Activated CD4-positive, alpha-beta T cell treated with anti-CD3 and anti-CD28 coated beads, Interleukin-2, amount 10 ng/mL, durations not matched to agents 24 days and 14 days (primary cell): Measurements from ENCODE around the gene RPL36AL. TPM values are rescaled to one million over a fixed set of nuclear protein-coding genes. Genes with fewer than 3 reads are reported as not detected.
"Not testable (repeated sequence)": the region's sequence is repeated elsewhere in the genome, so short reads cannot be mapped to it uniquely, and the experiment has no call there.

Source experiments
- DNase-seq: peaks from one replicate; pipeline ENCODE4 v3.0.0; 2022
- H3K27ac Mint-ChIP-seq: one replicate; pipeline ENCODE4 v1.8.0; 2022; ENCODE audit warnings: mild to moderate bottlenecking, mixed read lengths
- H3K27me3 Mint-ChIP-seq: one replicate; pipeline ENCODE4 v1.8.0; 2022; ENCODE audit warnings: mixed read lengths
- H3K36me3 Mint-ChIP-seq: one replicate; pipeline ENCODE4 v1.8.0; 2022; ENCODE audit warnings: low read depth, mild to moderate bottlenecking, mixed read lengths
- H3K4me1 Mint-ChIP-seq: one replicate; pipeline ENCODE4 v1.8.0; 2021; ENCODE audit warnings: mixed read lengths
- H3K4me3 Mint-ChIP-seq: one replicate; pipeline ENCODE4 v1.8.0; 2022; ENCODE audit warnings: mild to moderate bottlenecking, moderate library complexity, mixed read lengths
- H3K9me3 Mint-ChIP-seq: one replicate; pipeline ENCODE4 v1.8.0; 2021; ENCODE audit warnings: mixed read lengths
- intact Hi-C: fragments of 100-400 bp; cut with micrococcal nuclease; formaldehyde crosslinking; loops from one replicate; pipeline ENCODE4 v1.15.1; 2023
- total RNA-seq: library from RNA; stranded (reverse); gene quantifications from 2 replicates; pipeline ENCODE4 v1.2.3, GENCODE V29; 2022

The RPL36AL gene
- total RNA-seq, 1 donor from 2014 or later = 221 TPM

DNA sequence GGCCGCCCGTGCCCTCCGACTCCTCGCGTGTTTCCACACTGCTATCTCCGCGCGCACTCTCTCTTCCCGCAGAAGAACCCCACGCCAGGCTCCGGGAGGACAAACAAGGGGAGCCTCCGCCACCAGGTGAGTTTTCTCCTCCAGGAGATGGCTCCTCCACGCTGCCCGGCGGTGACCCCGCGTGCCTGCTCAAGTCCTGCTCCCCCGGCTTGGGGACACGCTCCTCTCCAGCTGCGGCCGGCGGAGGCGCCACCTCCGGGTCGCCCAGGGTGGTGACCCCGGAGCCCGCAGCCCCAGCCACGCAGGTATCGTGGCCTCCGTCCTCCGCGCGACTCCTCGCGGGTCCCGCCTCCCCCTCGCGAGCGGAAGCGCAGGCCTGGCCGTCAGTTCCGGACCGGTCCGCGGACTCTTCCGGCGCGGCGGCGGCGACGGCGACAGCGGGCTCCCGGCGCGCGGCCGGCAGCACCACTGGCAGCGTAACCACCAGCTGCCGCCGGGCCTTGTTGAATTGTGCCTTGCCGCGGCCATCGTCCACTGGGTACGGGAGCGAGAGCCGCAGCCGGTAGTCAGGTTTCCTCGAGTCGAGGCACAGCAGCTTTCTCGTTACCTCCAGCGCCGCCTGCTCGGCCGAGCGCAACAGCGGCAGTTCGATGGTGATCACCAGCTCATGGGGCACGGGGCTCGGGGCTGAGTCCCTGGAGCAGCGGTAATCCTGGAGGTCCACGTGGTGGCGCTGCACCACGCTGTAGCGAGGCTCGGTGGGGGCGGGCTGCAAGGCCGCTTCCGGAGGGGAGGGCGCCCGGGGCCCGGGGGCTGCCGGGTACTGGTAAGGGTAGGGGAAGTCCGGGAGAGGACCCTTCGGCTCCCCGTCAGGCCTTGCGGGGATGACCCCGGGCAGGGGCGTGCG is 13.5 kb upstream of the RPL36AL start:
- no peaks in the 10 kb centered on the region for H3K27me3 Mint-ChIP-seq
- intact Hi-C loops = loop anchor here (1.0 to 10.0 kb wide), 9 partner anchors 14 to 1191 kb away; partner anchors contain the start of genes DMAC2L, KLHDC1, KLHDC2 and L2HGDH
- H3K36me3 Mint-ChIP-seq = peaks cover 37% of the 10 kb centered on the region
- DNase-seq = peak; percentile 98
- H3K27ac Mint-ChIP-seq = peak overlapping the region; percentile 93
- H3K4me1 Mint-ChIP-seq = peaks cover 29% of the 10 kb centered on the region
- no peaks in the 10 kb centered on the region for H3K9me3 Mint-ChIP-seq
- H3K4me3 Mint-ChIP-seq = peak overlapping the region; percentile 99

- no peak for DNase-seq
- H3K9me3 Mint-ChIP-seq = no peaks in the 10 kb centered on the region
- peak overlapping the region; percentile 69 for H3K27ac Mint-ChIP-seq
- no peaks in the 10 kb centered on the region for H3K27me3 Mint-ChIP-seq
- H3K36me3 Mint-ChIP-seq = peaks cover 53% of the 10 kb centered on the region
- H3K4me3 Mint-ChIP-seq = peak overlapping the region; percentile 96
- intact Hi-C loops = loop anchor here (5.0 kb wide), 1 partner anchor 493 kb away; the partner anchor contains the start of gene VCPKMT
- peaks cover 34% of the 10 kb centered on the region for H3K4me1 Mint-ChIP-seq
These were observed 3.8 kb upstream of the RPL36AL start for GRCh38 chr14:49623941-49624839.

DNA sequence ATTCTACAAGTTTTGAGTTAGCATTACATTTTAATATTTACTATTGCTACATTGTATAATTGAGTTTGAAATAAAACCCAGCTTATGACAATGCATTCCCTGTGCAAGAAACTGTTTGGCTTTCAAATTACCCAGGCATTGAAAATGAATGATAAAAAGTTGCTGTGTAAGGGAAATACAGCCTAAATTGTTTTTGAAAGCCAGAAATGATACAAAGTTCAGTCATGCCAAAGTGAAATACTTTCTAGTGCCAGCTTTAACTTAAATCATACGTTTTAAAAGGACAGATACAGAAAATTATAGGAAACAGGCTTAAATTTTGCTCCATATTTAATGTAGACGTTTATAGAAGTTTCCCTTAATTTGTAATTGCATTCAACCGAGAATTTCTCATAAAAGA is 3.0 kb upstream of the RPL36AL start:
- peaks cover 37% of the 10 kb centered on the region for H3K4me1 Mint-ChIP-seq
- DNase-seq = no peak
- H3K4me3 Mint-ChIP-seq = peak overlapping the region; percentile 96
- peaks cover 59% of the 10 kb centered on the region for H3K36me3 Mint-ChIP-seq
- H3K27ac Mint-ChIP-seq = peak overlapping the region; percentile 37
- H3K27me3 Mint-ChIP-seq = no peaks in the 10 kb centered on the region
- H3K9me3 Mint-ChIP-seq = no peaks in the 10 kb centered on the region
- intact Hi-C loops = loop anchor here (5.0 kb wide), 1 partner anchor 494 kb away; the partner anchor contains the start of gene VCPKMT

- Mint-ChIP-seq H3K36me3 (peaks cover 65% of the 10 kb centered on the region), H3K9me3 (no peaks in the 10 kb centered on the region), H3K27me3 (no peaks in the 10 kb centered on the region), H3K4me3 (peak overlapping the region; percentile 96), H3K27ac (peak overlapping the region; percentile 96), H3K4me1 (peaks cover 40% of the 10 kb centered on the region)
- DNase-seq = no peak
- intact Hi-C loops = loop anchor here (5.0 kb wide), 1 partner anchor 495 kb away; the partner anchor contains the start of gene VCPKMT
These were observed 1.7 kb upstream of the RPL36AL start for GRCh38 chr14:49622022-49622607.

- Mint-ChIP-seq H3K36me3 (peaks cover 67% of the 10 kb centered on the region), H3K27ac (peak overlapping the region; percentile 96), H3K27me3 (no peaks in the 10 kb centered on the region), H3K9me3 (no peaks in the 10 kb centered on the region), H3K4me3 (peak overlapping the region; percentile 96), H3K4me1 (peaks cover 38% of the 10 kb centered on the region)
- intact Hi-C loops = loop anchor here (2.0 to 5.0 kb wide), 3 partner anchors 68 to 610 kb away; partner anchors contain the start of genes POLE2, SOS2 and VCPKMT
- DNase-seq = peak; percentile 75
These were observed 872 bp upstream of the RPL36AL start for GRCh38 chr14:49621114-49621881.

DNA sequence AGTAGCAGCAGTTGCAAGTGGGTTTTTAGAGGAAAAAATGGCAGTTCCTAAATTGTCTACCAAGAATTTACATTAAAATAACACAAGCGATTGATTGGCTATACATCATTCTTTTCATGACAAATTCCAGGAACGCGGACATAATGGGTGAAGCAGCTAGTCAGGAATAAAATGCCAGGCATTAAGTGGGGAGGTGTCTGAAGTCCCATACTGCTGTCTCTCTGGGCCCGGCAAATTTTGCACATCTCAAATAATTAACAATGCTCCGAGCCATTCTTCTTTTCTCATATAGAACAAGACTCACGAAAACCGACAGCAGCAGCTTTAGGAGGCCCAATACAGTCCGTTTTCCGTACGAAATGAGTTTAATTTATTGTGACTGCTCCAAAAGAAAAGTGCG is 696 bp downstream of the RPL36AL start:
- DNase-seq = no peak
- Mint-ChIP-seq H3K36me3 (peaks cover 68% of the 10 kb centered on the region), H3K9me3 (no peaks in the 10 kb centered on the region), H3K27me3 (no peaks in the 10 kb centered on the region), H3K4me3 (peak overlapping the region; percentile 96), H3K4me1 (peaks cover 34% of the 10 kb centered on the region), H3K27ac (peak overlapping the region; percentile 96)
- intact Hi-C loops = loop anchor here (1.0 to 5.0 kb wide), 7 partner anchors 15 to 611 kb away; partner anchors contain the start of genes KLHDC2, LRR1, POLE2 and RPS29

- peaks cover 67% of the 10 kb centered on the region for H3K36me3 Mint-ChIP-seq
- DNase-seq, H3K9me3 Mint-ChIP-seq, intact Hi-C loops, H3K27me3 Mint-ChIP-seq: not testable (repeated sequence)
- H3K4me3 Mint-ChIP-seq = peak overlapping the region; percentile 96
- H3K4me1 Mint-ChIP-seq = peaks cover 34% of the 10 kb centered on the region
- H3K27ac Mint-ChIP-seq = peak overlapping the region; percentile 96
These were observed 1.2 kb downstream of the RPL36AL start for GRCh38 chr14:49619273-49619672.

DNA sequence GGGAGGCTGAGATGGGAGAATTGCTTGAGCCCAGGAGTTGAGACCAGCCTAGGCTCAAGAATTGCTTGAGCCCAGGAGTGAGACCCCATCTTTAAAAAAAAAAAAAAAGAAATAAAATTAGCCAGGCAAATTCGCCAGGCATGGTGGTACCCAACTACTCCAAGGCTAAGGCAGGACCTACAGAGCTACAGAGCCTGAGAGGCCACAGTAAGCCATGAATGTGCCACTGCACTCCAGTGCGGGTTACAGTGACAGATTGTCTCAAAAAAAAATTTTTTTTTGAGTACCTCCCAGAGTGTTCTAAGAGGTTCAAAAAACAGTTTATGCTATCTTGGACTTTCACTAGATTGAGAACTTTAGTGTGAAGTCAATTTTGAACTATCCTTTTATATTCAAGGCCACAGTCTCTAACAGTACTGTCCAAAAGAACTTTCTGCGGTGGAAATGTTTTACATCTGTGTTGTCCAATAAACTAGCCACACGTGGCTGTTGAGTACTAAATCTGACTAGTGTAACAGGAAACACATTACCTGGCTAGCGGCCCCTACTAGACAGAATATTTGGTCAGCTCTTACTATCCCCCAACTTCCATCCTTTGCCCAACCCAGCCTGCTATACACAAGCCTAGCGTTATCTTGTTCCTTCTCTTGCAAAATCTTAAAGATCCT is 2.4 kb downstream of the RPL36AL start:
- peak overlapping the region; percentile 75 for H3K27ac Mint-ChIP-seq
- intact Hi-C loops = no loop called here
- no peaks in the 10 kb centered on the region for H3K9me3 Mint-ChIP-seq
- H3K36me3 Mint-ChIP-seq = peaks cover 65% of the 10 kb centered on the region
- DNase-seq = no peak
- H3K4me1 Mint-ChIP-seq = peaks cover 26% of the 10 kb centered on the region
- H3K27me3 Mint-ChIP-seq = no peaks in the 10 kb centered on the region
- H3K4me3 Mint-ChIP-seq = peak overlapping the region; percentile 13

DNA sequence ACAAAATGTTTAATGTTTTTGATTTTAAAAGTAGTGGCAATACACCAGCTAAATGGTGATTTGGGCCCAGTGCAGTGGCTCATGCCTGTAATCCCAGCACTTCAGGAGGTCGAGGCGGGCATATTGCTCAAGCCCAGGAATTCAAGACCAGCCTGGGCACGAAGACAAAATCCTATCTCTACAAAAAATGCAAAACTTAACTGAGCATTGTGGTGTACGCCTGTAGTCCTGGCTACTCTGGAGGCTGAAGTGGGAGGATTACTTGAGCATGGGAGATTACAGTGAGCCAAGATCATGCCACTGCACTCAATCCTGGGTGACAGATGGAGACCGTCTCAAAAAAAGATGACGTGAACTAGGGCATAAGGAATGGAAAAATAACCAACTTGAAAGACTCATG is 4.7 kb downstream of the RPL36AL start:
- Mint-ChIP-seq H3K27me3 (no peaks in the 10 kb centered on the region), H3K4me3 (no peak overlapping the region), H3K4me1 (peaks cover 21% of the 10 kb centered on the region), H3K36me3 (peaks cover 51% of the 10 kb centered on the region), H3K9me3 (no peaks in the 10 kb centered on the region), H3K27ac (no peak overlapping the region)
- no peak for DNase-seq
- intact Hi-C loops = no loop called here

DNA sequence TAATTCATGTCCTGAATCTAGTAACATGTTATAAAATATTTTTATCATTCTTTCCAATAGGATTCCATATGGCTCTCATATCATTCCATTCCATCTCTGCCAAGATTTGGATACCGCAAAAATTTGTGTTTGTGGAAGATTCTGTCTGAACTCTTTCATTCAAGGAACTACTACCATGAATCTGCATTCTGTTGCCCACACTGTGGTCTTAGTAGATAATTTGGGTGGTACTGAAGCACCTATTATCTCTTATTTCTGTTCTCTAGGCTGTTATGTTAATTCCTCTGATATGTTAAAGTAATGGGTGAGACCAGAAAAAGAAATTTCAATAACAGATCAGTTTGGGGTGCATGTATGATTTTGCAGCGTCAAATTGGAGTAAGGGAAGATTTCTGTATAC is 6.2 kb downstream of the RPL36AL start:
- Mint-ChIP-seq H3K27me3 (no peaks in the 10 kb centered on the region), H3K36me3 (peaks cover 46% of the 10 kb centered on the region), H3K27ac (peak overlapping the region; percentile 18), H3K9me3 (no peaks in the 10 kb centered on the region), H3K4me3 (no peak overlapping the region), H3K4me1 (peaks cover 23% of the 10 kb centered on the region)
- no peak for DNase-seq
- intact Hi-C loops = no loop called here

DNA sequence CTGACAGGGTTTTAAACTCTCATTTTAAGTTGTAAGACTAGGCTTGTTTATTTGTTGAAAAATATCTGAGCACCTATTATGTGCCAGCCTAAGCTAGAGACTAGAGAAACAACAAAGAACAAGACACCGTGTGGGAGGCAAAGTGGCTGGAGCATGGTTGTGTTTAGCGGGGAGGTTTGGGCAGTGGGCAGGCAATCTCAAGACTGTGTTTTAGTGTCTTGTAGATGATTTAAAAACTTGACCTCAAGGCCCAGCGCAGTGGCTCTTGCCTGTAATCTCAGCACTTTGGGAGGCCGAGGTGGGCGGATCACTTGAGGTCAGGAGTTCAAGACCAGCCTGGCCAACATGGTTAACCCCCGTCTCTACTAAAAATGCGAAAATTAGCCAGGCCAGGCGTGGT is 7.8 kb downstream of the RPL36AL start:
- Mint-ChIP-seq H3K36me3 (peaks cover 39% of the 10 kb centered on the region), H3K4me3 (no peak overlapping the region), H3K27ac (no peak overlapping the region), H3K4me1 (peaks cover 16% of the 10 kb centered on the region), H3K27me3 (no peaks in the 10 kb centered on the region), H3K9me3 (no peaks in the 10 kb centered on the region)
- intact Hi-C loops = no loop called here
- no peak for DNase-seq

GRCh38 chr14:49612251-49612650 is 8.2 kb downstream of the RPL36AL start:
- Mint-ChIP-seq H3K4me3 (no peak overlapping the region), H3K36me3 (peaks cover 36% of the 10 kb centered on the region), H3K27ac (no peak overlapping the region), H3K27me3 (no peaks in the 10 kb centered on the region), H3K9me3 (no peaks in the 10 kb centered on the region), H3K4me1 (peaks cover 13% of the 10 kb centered on the region)
- intact Hi-C loops = no loop called here
- no peak for DNase-seq
